Stimulated activated CD8-positive, alpha-beta memory T cell treated with anti-CD3 and anti-CD28 coated beads, Interleukin-12 subunit alpha, Interleukin-12 subunit beta, amount 100 ng/mL, for 1 hour (primary cell): ENCODE measurements around the gene SYT6.

Experiments
- DNase-seq: peaks from one replicate; pipeline ENCODE4 v3.0.0-alpha.2; 2020; ENCODE audit warnings: low read depth

The SYT6 gene

GRCh38 chr1:114117654-114118053, 36.0 kb downstream of the SYT6 start:
- DNase-seq = no peak

GRCh38 chr1:114116086-114116485, 37.6 kb downstream of the SYT6 start:
- DNase-seq = no peak

GRCh38 chr1:114114185-114115094, 39.2 kb downstream of the SYT6 start:
- no peak for DNase-seq

GRCh38 chr1:114113411-114114184, 40.1 kb downstream of the SYT6 start:
- DNase-seq = no peak

GRCh38 chr1:114112775-114113174, 40.9 kb downstream of the SYT6 start:
- DNase-seq = no peak

- no peak for DNase-seq
Measured at GRCh38 chr1:114111731-114112641, 41.7 kb downstream of the SYT6 start.

- DNase-seq = no peak
Measured at GRCh38 chr1:114109981-114110380, 43.7 kb downstream of the SYT6 start.

GRCh38 chr1:114108751-114109255, 44.9 kb downstream of the SYT6 start:
- no peak for DNase-seq

GRCh38 chr1:114107474-114108435, 45.9 kb downstream of the SYT6 start:
- DNase-seq = no peak

- DNase-seq = no peak
Measured at GRCh38 chr1:114105421-114105979, 48.2 kb downstream of the SYT6 start.

- DNase-seq = no peak
Measured at GRCh38 chr1:114104949-114105348, 48.7 kb downstream of the SYT6 start.

- no peak for DNase-seq
Measured at GRCh38 chr1:114103992-114104391, 49.7 kb downstream of the SYT6 start.

GRCh38 chr1:114102136-114102535, 51.5 kb downstream of the SYT6 start:
- no peak for DNase-seq

GRCh38 chr1:114100148-114100547, 53.5 kb downstream of the SYT6 start:
- no peak for DNase-seq

- DNase-seq = no peak
Measured at GRCh38 chr1:114099268-114099667, 54.4 kb downstream of the SYT6 start.

GRCh38 chr1:114097109-114097508, 56.6 kb downstream of the SYT6 start:
- no peak for DNase-seq

- no peak for DNase-seq
Measured at GRCh38 chr1:114094675-114095074, 59.0 kb downstream of the SYT6 start.

GRCh38 chr1:114094363-114094634, 59.4 kb downstream of the SYT6 start:
- no peak for DNase-seq

- DNase-seq = no peak
Measured at GRCh38 chr1:114093624-114094362, 59.9 kb downstream of the SYT6 start.
